IMR-90 (cell line): ENCODE measurements around the gene AWAT1.

Experiments used
- BHLHE40 ChIP-seq: fragments of 150-350 bp; IDR thresholded peaks from 2 replicates; pipeline ENCODE4 v1.6.1; 2016; ENCODE audit warnings: mild to moderate bottlenecking, low read depth, low read length
- CHD1 ChIP-seq: IDR thresholded peaks from 2 replicates; pipeline ENCODE4 v1.6.1; 2012; ENCODE audit warnings: low read depth, low read length, improper control_type of control experiment
- ELK1 ChIP-seq: fragments of 150-350 bp; IDR thresholded peaks from 2 replicates; pipeline ENCODE4 v1.6.1; 2016; ENCODE audit warnings: low read depth, mild to moderate bottlenecking, low read length, moderate library complexity, borderline replicate concordance
- FOS ChIP-seq: fragments of 150-350 bp; IDR thresholded peaks from 2 replicates; pipeline ENCODE4 v1.6.1; 2016; ENCODE audit warnings: low read depth, low read length
- MAFK ChIP-seq: IDR thresholded peaks from 2 replicates; pipeline ENCODE4 v1.6.1; 2012; ENCODE audit warnings: low read depth, low read length, improper control_type of control experiment
- MAZ ChIP-seq: IDR thresholded peaks from 2 replicates; pipeline ENCODE4 v1.6.1; 2012; ENCODE audit warnings: low read depth, mild to moderate bottlenecking, low read length, improper control_type of control experiment, moderate library complexity, borderline replicate concordance
- MXI1 ChIP-seq: IDR thresholded peaks from 2 replicates; pipeline ENCODE4 v1.6.1; 2012; ENCODE audit warnings: low read depth, mild to moderate bottlenecking, low read length, moderate library complexity, borderline replicate concordance
- POLR2A ChIP-seq: IDR thresholded peaks from 2 replicates; pipeline ENCODE4 v1.6.1; 2012; ENCODE audit warnings: mild to moderate bottlenecking, low read depth, low read length
- RAD21 ChIP-seq: IDR thresholded peaks from 2 replicates; pipeline ENCODE4 v1.6.1; 2012; ENCODE audit warnings: low read length, improper control_type of control experiment
- RCOR1 ChIP-seq: IDR thresholded peaks from 2 replicates; pipeline ENCODE4 v1.6.1; 2012; ENCODE audit warnings: mild to moderate bottlenecking, low read length, improper control_type of control experiment; ENCODE audit not compliant: insufficient replicate concordance
- SMC3 ChIP-seq: fragments of 150-350 bp; IDR thresholded peaks from 2 replicates; pipeline ENCODE4 v1.6.1; 2016; ENCODE audit warnings: low read depth, mild to moderate bottlenecking, antibody characterized with exemption, low read length, moderate library complexity
- USF2 ChIP-seq: fragments of 150-350 bp; IDR thresholded peaks from 2 replicates; pipeline ENCODE4 v1.6.1; 2017; ENCODE audit warnings: mild to moderate bottlenecking, antibody characterized with exemption, low read length, low read depth
- TF ChIP-seq, protein P1 (sequence below): conservative IDR thresholded peaks from 2 replicates; pipeline ENCODE4 v1.5.1; 2012; ENCODE audit warnings: mild to moderate bottlenecking, low read depth, low read length, improper control_type of control experiment

DNA sequence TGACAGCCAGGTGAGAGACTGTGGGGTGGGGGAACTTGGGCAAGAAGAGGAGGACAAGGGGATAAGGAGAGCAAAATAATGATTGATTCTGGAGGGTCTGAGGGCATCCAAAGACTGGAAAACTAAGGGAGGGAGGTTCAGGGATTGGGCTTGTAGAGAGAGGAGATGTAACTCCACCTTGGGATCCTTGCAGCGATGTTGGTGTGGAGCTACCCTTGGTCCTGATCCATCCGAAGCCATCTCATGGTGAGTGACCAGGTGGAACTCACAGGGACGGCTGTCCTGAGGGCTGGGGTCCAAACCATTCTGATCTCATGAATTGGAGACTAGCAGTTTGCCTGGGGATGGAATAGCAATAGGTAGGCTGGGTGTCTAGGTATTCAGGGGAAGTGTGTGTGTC is 46.1 kb downstream of the AWAT1 start:
- TF ChIP-seq SMC3 (no peak), RAD21 (no peak), ELK1 (no peak), BHLHE40 (no peak), MAZ (no peak), MXI1 (no peak), POLR2A (no peak), RCOR1 (no peak), USF2 (no peak), MAFK (no peak), CHD1 (no peak), FOS (no peak)
- TF ChIP-seq, protein P1, sequence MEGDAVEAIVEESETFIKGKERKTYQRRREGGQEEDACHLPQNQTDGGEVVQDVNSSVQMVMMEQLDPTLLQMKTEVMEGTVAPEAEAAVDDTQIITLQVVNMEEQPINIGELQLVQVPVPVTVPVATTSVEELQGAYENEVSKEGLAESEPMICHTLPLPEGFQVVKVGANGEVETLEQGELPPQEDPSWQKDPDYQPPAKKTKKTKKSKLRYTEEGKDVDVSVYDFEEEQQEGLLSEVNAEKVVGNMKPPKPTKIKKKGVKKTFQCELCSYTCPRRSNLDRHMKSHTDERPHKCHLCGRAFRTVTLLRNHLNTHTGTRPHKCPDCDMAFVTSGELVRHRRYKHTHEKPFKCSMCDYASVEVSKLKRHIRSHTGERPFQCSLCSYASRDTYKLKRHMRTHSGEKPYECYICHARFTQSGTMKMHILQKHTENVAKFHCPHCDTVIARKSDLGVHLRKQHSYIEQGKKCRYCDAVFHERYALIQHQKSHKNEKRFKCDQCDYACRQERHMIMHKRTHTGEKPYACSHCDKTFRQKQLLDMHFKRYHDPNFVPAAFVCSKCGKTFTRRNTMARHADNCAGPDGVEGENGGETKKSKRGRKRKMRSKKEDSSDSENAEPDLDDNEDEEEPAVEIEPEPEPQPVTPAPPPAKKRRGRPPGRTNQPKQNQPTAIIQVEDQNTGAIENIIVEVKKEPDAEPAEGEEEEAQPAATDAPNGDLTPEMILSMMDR, result no peak
